ENCODE results near the gene COL26A1. TPM values are rescaled to one million over a fixed set of nuclear protein-coding genes. Genes with fewer than 3 reads are reported as not detected.

The COL26A1 gene
- total and polyA plus RNA-seq, 4 donors, result 0.05 to 4.7 (median 0.28) TPM

DNA sequence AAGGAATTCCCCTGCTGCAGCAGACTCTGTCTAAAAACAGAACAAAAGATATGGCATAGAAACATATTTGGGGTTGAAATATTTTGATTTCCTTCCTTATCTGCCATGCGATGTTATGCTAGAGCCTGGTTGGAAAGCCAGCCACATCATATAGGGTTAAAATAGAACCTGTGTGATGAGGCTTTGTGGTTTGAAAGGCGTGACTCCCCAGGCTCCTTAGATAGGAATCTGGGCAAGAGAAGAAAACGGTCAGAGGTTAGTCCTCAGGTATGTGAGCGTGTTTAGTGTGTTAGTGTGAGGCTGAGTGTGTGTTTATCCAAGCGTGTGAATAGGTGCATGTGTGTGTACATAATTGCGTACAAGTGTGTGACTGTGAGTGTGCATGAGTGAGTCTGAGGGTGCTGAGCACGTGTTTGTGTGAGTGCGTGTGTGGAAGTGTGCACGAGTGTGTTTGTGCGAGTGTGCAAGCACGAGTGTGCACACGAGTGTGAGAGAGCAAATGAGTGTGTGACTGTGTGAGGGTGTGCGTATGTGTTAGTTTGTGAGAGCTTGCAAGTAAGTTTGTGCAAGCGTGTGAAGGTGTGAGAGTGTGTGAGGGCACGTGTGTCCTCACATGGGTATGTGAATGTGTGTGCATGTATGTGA, 79.9 kb downstream of the COL26A1 start:
- Histone ChIP-seq H3K9me3 (ENCODE audit: control insufficient read depth in 4 of 4, insufficient read depth in 3 of 4, low read length in 3 of 4) (peaks cover 0 to 8% (median 0%) of the 10 kb centered on the region in 4 donors), H3K9ac (ENCODE audit: insufficient read depth in 1 of 2, low read length in 2 of 2) (no peak overlapping the region), H3K27me3 (ENCODE audit: control insufficient read depth in 3 of 3, insufficient read depth in 3 of 3, low read length in 2 of 3) (no peaks in the 10 kb centered on the region), H3K4me3 (no peak overlapping the region), H3K4me1 (ENCODE audit: control insufficient read depth in 5 of 5, insufficient read depth in 5 of 5, low read length in 5 of 5) (peaks cover 0 to 9% (median 0%) of the 10 kb centered on the region in 5 donors), H3K27ac (ENCODE audit: low read depth in 1 of 2, low read length in 1 of 2) (no peak overlapping the region), H3K36me3 (ENCODE audit: control insufficient read depth in 4 of 4, insufficient read depth in 4 of 4, low read length in 4 of 4) (no peaks in the 10 kb centered on the region)
- TF ChIP-seq, protein P1, sequence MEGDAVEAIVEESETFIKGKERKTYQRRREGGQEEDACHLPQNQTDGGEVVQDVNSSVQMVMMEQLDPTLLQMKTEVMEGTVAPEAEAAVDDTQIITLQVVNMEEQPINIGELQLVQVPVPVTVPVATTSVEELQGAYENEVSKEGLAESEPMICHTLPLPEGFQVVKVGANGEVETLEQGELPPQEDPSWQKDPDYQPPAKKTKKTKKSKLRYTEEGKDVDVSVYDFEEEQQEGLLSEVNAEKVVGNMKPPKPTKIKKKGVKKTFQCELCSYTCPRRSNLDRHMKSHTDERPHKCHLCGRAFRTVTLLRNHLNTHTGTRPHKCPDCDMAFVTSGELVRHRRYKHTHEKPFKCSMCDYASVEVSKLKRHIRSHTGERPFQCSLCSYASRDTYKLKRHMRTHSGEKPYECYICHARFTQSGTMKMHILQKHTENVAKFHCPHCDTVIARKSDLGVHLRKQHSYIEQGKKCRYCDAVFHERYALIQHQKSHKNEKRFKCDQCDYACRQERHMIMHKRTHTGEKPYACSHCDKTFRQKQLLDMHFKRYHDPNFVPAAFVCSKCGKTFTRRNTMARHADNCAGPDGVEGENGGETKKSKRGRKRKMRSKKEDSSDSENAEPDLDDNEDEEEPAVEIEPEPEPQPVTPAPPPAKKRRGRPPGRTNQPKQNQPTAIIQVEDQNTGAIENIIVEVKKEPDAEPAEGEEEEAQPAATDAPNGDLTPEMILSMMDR (IDR thresholded peaks at IDR 0.05; ENCODE audit: control extremely low read depth, extremely low read depth), result no peak
- DNase-seq (no peak), ATAC-seq (ENCODE audit: insufficient read depth, low FRiP score) (no peak)
- 56 to 71% methylated on average over 15 of the region's 15 CpGs for WGBS, 2 donors

DNA sequence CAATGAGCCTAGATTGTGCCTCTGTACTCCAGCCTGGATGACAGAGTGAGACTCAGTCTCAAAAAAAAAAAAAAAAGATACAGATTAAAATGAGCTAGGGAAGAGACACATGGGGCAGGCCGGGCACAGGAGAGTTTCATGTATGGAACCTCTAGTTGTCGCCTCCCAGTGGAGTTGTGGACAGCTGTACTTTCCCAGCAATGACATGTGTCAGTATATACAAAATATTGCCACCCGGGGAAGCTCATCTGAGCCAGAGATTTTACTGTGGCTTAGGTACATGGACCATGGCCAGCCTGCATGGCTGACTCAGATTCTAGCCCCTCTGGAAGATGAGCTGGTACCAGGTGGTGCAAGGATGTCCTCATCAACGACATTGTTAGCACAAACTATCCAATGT, 87.4 kb downstream of the COL26A1 start:
- TF ChIP-seq, protein P1 (IDR thresholded peaks at IDR 0.05; ENCODE audit: control extremely low read depth, extremely low read depth), result no peak
- no peak overlapping the region for H3K4me3 ChIP-seq
- WGBS, 2 donors, result 87 to 90% methylated on average over 4 of the region's 4 CpGs
- H3K9ac ChIP-seq (ENCODE audit: insufficient read depth in 1 of 2, low read length in 2 of 2), result no peak overlapping the region
- no peaks in the 10 kb centered on the region for H3K36me3 ChIP-seq (ENCODE audit: control insufficient read depth in 4 of 4, insufficient read depth in 4 of 4, low read length in 4 of 4)
- ATAC-seq (ENCODE audit: insufficient read depth, low FRiP score) (no peak), DNase-seq (no peak)
- H3K9me3 ChIP-seq (ENCODE audit: control insufficient read depth in 4 of 4, insufficient read depth in 3 of 4, low read length in 3 of 4), result peaks cover 0 to 3% (median 0%) of the 10 kb centered on the region in 4 donors
- no peak overlapping the region for H3K27ac ChIP-seq (ENCODE audit: low read depth in 1 of 2, low read length in 1 of 2)
- H3K4me1 ChIP-seq (ENCODE audit: control insufficient read depth in 5 of 5, insufficient read depth in 5 of 5, low read length in 5 of 5), result peaks cover 0 to 4% (median 0%) of the 10 kb centered on the region in 5 donors
- no peaks in the 10 kb centered on the region for H3K27me3 ChIP-seq (ENCODE audit: control insufficient read depth in 3 of 3, insufficient read depth in 3 of 3, low read length in 2 of 3)

DNA sequence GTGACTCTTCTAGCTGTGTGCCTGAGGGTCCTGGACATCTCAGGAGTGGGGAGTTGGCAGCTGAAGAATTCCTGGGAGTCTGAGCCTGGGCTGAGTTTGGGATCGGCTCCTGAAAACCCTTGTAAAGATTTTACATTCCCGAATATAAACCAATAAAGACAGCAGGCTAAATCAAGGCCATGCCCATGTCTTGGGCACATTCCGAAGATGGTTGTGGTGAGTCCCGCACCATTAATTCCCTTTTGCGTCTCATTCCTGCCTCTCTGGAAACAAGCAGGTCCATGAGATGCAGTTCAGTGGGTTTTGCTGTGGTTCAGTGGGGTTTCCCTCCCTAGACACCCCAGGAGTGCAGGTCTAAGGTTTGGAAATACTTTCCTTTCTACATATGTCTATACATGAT, 90.9 kb downstream of the COL26A1 start:
- H3K27me3 ChIP-seq (ENCODE audit: control insufficient read depth in 3 of 3, insufficient read depth in 3 of 3, low read length in 2 of 3), result no peaks in the 10 kb centered on the region
- ATAC-seq (ENCODE audit: insufficient read depth, low FRiP score) (no peak), DNase-seq (no peak)
- 79 to 93% methylated on average over 5 of the region's 5 CpGs for WGBS, 2 donors
- H3K9me3 ChIP-seq (ENCODE audit: control insufficient read depth in 4 of 4, insufficient read depth in 3 of 4, low read length in 3 of 4), result no peaks in the 10 kb centered on the region
- H3K4me3 ChIP-seq, result no peak overlapping the region
- H3K27ac ChIP-seq (ENCODE audit: low read depth in 1 of 2, low read length in 1 of 2), result no peak overlapping the region
- TF ChIP-seq, protein P1 (IDR thresholded peaks at IDR 0.05; ENCODE audit: control extremely low read depth, extremely low read depth), result no peak
- no peak overlapping the region for H3K9ac ChIP-seq (ENCODE audit: insufficient read depth in 1 of 2, low read length in 2 of 2)
- H3K4me1 ChIP-seq (ENCODE audit: control insufficient read depth in 5 of 5, insufficient read depth in 5 of 5, low read length in 5 of 5), result peaks cover 0 to 5% (median 0%) of the 10 kb centered on the region in 5 donors
- no peaks in the 10 kb centered on the region for H3K36me3 ChIP-seq (ENCODE audit: control insufficient read depth in 4 of 4, insufficient read depth in 4 of 4, low read length in 4 of 4)
